Stimulated activated CD4-positive, alpha-beta T cell treated with anti-CD3 and anti-CD28 coated beads, Interleukin-15, amount 100 ng/mL, for 24 hours (primary cell): ENCODE results near the gene FAM50B.

Source experiments
- DNase-seq: peaks from one replicate; pipeline ENCODE4 v3.0.0-alpha.2; 2020

Gene FAM50B

GRCh38 chr6:3898265-3898994 is 49.3 kb downstream of the FAM50B start:
- no peak for DNase-seq

DNA sequence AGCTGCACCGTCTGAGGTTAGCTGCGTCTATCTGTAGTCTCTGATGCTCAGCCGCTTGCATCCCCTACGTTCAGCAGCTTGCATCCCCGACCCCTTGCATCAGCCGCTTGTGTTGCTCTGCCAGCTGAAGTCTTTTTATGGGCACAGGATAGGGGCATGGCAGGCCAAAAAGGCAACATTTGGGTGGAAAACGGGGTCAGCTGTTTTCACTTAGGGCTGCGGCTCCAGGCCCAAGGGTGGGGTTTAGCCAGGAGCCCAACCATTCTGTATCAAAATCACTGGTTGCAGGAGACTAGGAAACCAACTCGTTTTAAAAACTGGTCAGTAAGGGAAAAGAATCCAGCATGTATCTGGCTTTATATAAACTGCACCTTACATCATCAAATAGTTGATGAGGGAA is 49.9 kb downstream of the FAM50B start:
- no peak for DNase-seq

- no peak for DNase-seq
Observed at GRCh38 chr6:3899970-3900439, 50.8 kb downstream of the FAM50B start.
